ENCODE data around the gene ISYNA1.

The ISYNA1 gene

GRCh38 chr19:18437491-18438330, at the start of gene ISYNA1:
TSS of gene ISYNA1 (minus strand) at chr19:18438133. CDS start at chr19:18437979, 154 bp downstream.
- H3K4me3 ChIP-seq (replicated peaks; ENCODE audit: low read depth, low read length) = peak within 1 kb of the TSS; percentile 54
- no peak for TF ChIP-seq CTCF (IDR thresholded peaks at IDR 0.05; ENCODE audit: low read depth, low read length, missing control alignments)
- no peak for DNase-seq (ENCODE audit: extremely low read depth, low read depth)

GRCh38 chr19:18486746-18487145, 48.8 kb upstream of the ISYNA1 start:
- H3K4me3 ChIP-seq (replicated peaks; ENCODE audit: low read depth, low read length) = no peak overlapping the region
- no peak for TF ChIP-seq CTCF (IDR thresholded peaks at IDR 0.05; ENCODE audit: low read depth, low read length, missing control alignments)
- no peak for DNase-seq (ENCODE audit: extremely low read depth, low read depth)

GRCh38 chr19:18484992-18485391, 47.1 kb upstream of the ISYNA1 start:
- H3K4me3 ChIP-seq (replicated peaks; ENCODE audit: low read depth, low read length) = no peak overlapping the region
- DNase-seq (ENCODE audit: extremely low read depth, low read depth) = no peak
- TF ChIP-seq CTCF (IDR thresholded peaks at IDR 0.05; ENCODE audit: low read depth, low read length, missing control alignments) = no peak

GRCh38 chr19:18483119-18483890, 45.4 kb upstream of the ISYNA1 start:
- H3K4me3 ChIP-seq (replicated peaks; ENCODE audit: low read depth, low read length) = no peak overlapping the region
- DNase-seq (ENCODE audit: extremely low read depth, low read depth) = no peak
- TF ChIP-seq CTCF (IDR thresholded peaks at IDR 0.05; ENCODE audit: low read depth, low read length, missing control alignments) = no peak

GRCh38 chr19:18481505-18482222, 43.7 kb upstream of the ISYNA1 start:
- no peak overlapping the region for H3K4me3 ChIP-seq (replicated peaks; ENCODE audit: low read depth, low read length)
- no peak for TF ChIP-seq CTCF (IDR thresholded peaks at IDR 0.05; ENCODE audit: low read depth, low read length, missing control alignments)
- DNase-seq (ENCODE audit: extremely low read depth, low read depth) = no peak

GRCh38 chr19:18480006-18480691, 42.2 kb upstream of the ISYNA1 start:
- TF ChIP-seq CTCF (IDR thresholded peaks at IDR 0.05; ENCODE audit: low read depth, low read length, missing control alignments) = no peak
- no peak for DNase-seq (ENCODE audit: extremely low read depth, low read depth)
- H3K4me3 ChIP-seq (replicated peaks; ENCODE audit: low read depth, low read length) = no peak overlapping the region

Data from HFF-Myc (cell line).